Metanephros (tissue), 1 donor: ENCODE measurements around the gene ARID5B. TPM values are rescaled to one million over a fixed set of nuclear protein-coding genes. Genes with fewer than 3 reads are reported as not detected.

Experiments used
- total RNA-seq: library from RNA; depleted of rRNA; stranded (reverse); fragments of >200 nt; gene quantifications from one replicate; pipeline ENCODE4 v1.2.3, GENCODE V29; 2014

Gene ARID5B, protein sequence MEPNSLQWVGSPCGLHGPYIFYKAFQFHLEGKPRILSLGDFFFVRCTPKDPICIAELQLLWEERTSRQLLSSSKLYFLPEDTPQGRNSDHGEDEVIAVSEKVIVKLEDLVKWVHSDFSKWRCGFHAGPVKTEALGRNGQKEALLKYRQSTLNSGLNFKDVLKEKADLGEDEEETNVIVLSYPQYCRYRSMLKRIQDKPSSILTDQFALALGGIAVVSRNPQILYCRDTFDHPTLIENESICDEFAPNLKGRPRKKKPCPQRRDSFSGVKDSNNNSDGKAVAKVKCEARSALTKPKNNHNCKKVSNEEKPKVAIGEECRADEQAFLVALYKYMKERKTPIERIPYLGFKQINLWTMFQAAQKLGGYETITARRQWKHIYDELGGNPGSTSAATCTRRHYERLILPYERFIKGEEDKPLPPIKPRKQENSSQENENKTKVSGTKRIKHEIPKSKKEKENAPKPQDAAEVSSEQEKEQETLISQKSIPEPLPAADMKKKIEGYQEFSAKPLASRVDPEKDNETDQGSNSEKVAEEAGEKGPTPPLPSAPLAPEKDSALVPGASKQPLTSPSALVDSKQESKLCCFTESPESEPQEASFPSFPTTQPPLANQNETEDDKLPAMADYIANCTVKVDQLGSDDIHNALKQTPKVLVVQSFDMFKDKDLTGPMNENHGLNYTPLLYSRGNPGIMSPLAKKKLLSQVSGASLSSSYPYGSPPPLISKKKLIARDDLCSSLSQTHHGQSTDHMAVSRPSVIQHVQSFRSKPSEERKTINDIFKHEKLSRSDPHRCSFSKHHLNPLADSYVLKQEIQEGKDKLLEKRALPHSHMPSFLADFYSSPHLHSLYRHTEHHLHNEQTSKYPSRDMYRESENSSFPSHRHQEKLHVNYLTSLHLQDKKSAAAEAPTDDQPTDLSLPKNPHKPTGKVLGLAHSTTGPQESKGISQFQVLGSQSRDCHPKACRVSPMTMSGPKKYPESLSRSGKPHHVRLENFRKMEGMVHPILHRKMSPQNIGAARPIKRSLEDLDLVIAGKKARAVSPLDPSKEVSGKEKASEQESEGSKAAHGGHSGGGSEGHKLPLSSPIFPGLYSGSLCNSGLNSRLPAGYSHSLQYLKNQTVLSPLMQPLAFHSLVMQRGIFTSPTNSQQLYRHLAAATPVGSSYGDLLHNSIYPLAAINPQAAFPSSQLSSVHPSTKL
- 70.5 TPM for total RNA-seq

GRCh38 chr10:61900829-61901792 is at the start of gene ARID5B:
Gene ARID5B, plus strand, starts transcription at chr10:61901699. Its CDS starts 11 bp downstream, at chr10:61901710.

Other genes starting within 250 kb of the ARID5B start
- 1.4 TPM for gene CABCOCO1, start 238.8 kb upstream of the ARID5B start, total RNA-seq